WTC11 (cell line): ENCODE data around the gene SYTL1. TPM values are rescaled to one million over a fixed set of nuclear protein-coding genes. Genes with fewer than 3 reads are reported as not detected.

Experiments used
- ATAC-seq: fragments of 200-7000 bp; cut with Tn5 transposase; 2 replicates; pipeline ENCODE4 v1.10.0; 2021; ENCODE audit warnings: mild to moderate bottlenecking, moderate library complexity
- CTCF ChIA-PET: fragments of 300-600 bp; sonication (Branson Sonifier 250); formaldehyde crosslinking; loops from one replicate; lab custom pipeline; 2021; ENCODE audit warnings: antibody characterized with exemption; lab: Charles Lee
- POLR2A ChIA-PET: fragments of 350-600 bp; sonication (Branson Sonifier 250); formaldehyde crosslinking; loops from one replicate; lab custom pipeline; 2021; ENCODE audit warnings: antibody characterized with exemption; lab: Charles Lee
- DNase-seq: peaks from one replicate; pipeline ENCODE4 v3.0.0; 2021; ENCODE audit warnings: low spot score
- H3K27ac Mint-ChIP-seq: 2 replicates; pipeline ENCODE4 v1.8.0; 2021; ENCODE audit warnings: mixed read lengths
- H3K27me3 Mint-ChIP-seq: 2 replicates; pipeline ENCODE4 v1.8.0; 2021; ENCODE audit warnings: low read depth, mild to moderate bottlenecking, moderate library complexity, mixed read lengths
- H3K36me3 Mint-ChIP-seq: 2 replicates; pipeline ENCODE4 v1.8.0; 2021; ENCODE audit warnings: mixed read lengths
- H3K4me1 Mint-ChIP-seq: 2 replicates; pipeline ENCODE4 v1.8.0; 2022; ENCODE audit warnings: mixed read lengths
- H3K4me3 Mint-ChIP-seq: 2 replicates; pipeline ENCODE4 v1.8.0; 2021; ENCODE audit warnings: mild to moderate bottlenecking, moderate library complexity, mixed read lengths
- H3K9me3 Mint-ChIP-seq: 2 replicates; pipeline ENCODE4 v1.8.0; 2021; ENCODE audit warnings: mixed read lengths
- CBFB ChIP-seq: sonication (generic); formaldehyde crosslinking; IDR thresholded peaks from 2 replicates; pipeline ENCODE4 v1.8.1; 2022; ENCODE audit warnings: mild to moderate bottlenecking, low read depth, missing genetic modification reagents
- EMX1 ChIP-seq: fragments of 250-450 bp; sonication (Bioruptor Pico); IDR thresholded peaks from 2 replicates; pipeline ENCODE4 v1.8.0; 2021; ENCODE audit warnings: mild to moderate bottlenecking
- GABPB1 ChIP-seq: sonication (generic); formaldehyde crosslinking; IDR thresholded peaks from 2 replicates; pipeline ENCODE4 v1.8.1; 2023; ENCODE audit warnings: mild to moderate bottlenecking, missing genetic modification reagents
- JAZF1 ChIP-seq: fragments of 250-450 bp; sonication (Bioruptor Pico); IDR thresholded peaks from 2 replicates; pipeline ENCODE4 v1.9.0; 2021; ENCODE audit warnings: moderate library complexity, mild to moderate bottlenecking, inconsistent platforms
- RORB ChIP-seq: fragments of 250-450 bp; sonication (Bioruptor Pico); IDR thresholded peaks from 2 replicates; pipeline ENCODE4 v1.9.0; 2021; ENCODE audit warnings: mild to moderate bottlenecking
- TEAD1 ChIP-seq: sonication (generic); formaldehyde crosslinking; IDR thresholded peaks from 2 replicates; pipeline ENCODE4 v1.8.0; 2022; ENCODE audit warnings: mild to moderate bottlenecking, missing genetic modification reagents
- TP53 ChIP-seq: sonication (generic); formaldehyde crosslinking; IDR thresholded peaks from 2 replicates; pipeline ENCODE4 v1.8.1; 2023; ENCODE audit warnings: mild to moderate bottlenecking, missing genetic modification reagents
- ZNF121 ChIP-seq: sonication (generic); formaldehyde crosslinking; IDR thresholded peaks from 2 replicates; pipeline ENCODE4 v1.8.0; 2023; ENCODE audit warnings: missing genetic modification reagents
- total RNA-seq: library from RNA; stranded (reverse); gene quantifications from 3 replicates; pipeline ENCODE4 v1.2.3, GENCODE V29; 2021
- TF ChIP-seq, protein P1 (sequence below): fragments of 250-450 bp; sonication (Bioruptor Pico); IDR thresholded peaks from 2 replicates; pipeline ENCODE4 v1.9.0; 2021; ENCODE audit warnings: mild to moderate bottlenecking
- TF ChIP-seq, protein P2 (sequence below): fragments of 250-450 bp; sonication (Bioruptor Pico); IDR thresholded peaks from 2 replicates; pipeline ENCODE4 v1.9.0; 2021; ENCODE audit warnings: moderate library complexity, mild to moderate bottlenecking, inconsistent platforms, borderline replicate concordance
- TF ChIP-seq, protein P3 (sequence below): fragments of 250-450 bp; sonication (Bioruptor Pico); IDR thresholded peaks from 2 replicates; pipeline ENCODE4 v2.1.2; 2022; ENCODE audit warnings: mild to moderate bottlenecking, moderate library complexity
- TF ChIP-seq, protein P4 (sequence below): sonication (generic); formaldehyde crosslinking; IDR thresholded peaks from 2 replicates; pipeline ENCODE4 v1.8.1; 2022; ENCODE audit warnings: low read depth, mild to moderate bottlenecking, moderate library complexity, missing genetic modification reagents, borderline replicate concordance
- TF ChIP-seq, protein P5 (sequence below): sonication (generic); formaldehyde crosslinking; IDR thresholded peaks from 2 replicates; pipeline ENCODE4 v1.8.1; 2023; ENCODE audit warnings: mild to moderate bottlenecking, missing genetic modification reagents, borderline replicate concordance
- TF ChIP-seq, protein P6 (sequence below): fragments of 250-450 bp; sonication (Bioruptor Pico); conservative IDR thresholded peaks from 2 replicates; pipeline ENCODE4 v1.9.0; 2021; ENCODE audit warnings: mild to moderate bottlenecking

The SYTL1 gene
- total RNA-seq, 1 experiment from 2014 or later: 18.0 TPM

DNA sequence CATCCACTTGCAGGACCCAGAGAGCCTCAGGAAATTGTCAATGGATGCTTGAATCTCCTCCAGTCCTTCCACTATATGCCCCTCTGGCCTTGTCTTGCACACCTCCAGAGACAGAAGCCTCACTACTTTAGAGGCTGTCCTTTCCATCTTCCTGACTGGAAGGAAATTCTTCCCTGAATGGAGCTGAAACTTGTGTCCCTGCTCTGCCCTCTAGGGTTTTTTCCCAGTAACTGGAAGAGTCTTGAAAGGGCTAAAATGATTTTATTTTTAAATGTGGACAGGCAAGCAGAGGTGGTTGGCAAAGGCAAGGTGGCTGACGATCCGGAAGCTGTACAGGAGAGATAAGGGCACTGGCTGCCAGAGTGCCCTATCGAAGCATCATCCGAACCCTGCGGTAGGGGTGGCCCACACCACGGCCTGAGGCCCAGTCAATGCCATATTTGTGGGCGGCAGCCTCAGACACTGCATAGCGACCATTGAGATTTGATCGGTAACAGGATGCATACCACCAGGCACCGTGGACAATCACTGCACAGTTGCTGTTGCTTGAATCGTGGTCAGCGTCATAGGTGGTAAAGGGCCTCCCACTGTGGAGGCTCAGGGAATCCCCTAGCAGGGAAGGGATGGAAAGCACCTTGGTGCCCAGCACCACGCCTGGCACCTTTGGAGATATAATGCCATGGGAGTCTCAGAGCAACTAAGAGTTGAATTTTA lies 27.2 kb downstream of the SYTL1 start:
- DNase-seq (no peak), ATAC-seq (no peak)
- Mint-ChIP-seq H3K36me3 (no peaks in the 10 kb centered on the region), H3K27me3 (peaks cover 8% of the 10 kb centered on the region), H3K4me3 (no peak overlapping the region), H3K4me1 (peaks cover 29% of the 10 kb centered on the region), H3K9me3 (no peaks in the 10 kb centered on the region), H3K27ac (no peak overlapping the region; the same call in 1 of the 2 replicates)
- ChIA-PET CTCF (interaction anchor here (0.6 to 8.7 kb wide), 14 partner anchors 9 to 404 kb away, joined by 3 to 258 read pairs (median 4); partner anchors contain the start of genes CD164L2, FAM76A and STX12), POLR2A (interaction anchor here (0.6 to 1.5 kb wide), 2 partner anchors 51 to 62 kb away, joined by 3 to 6 read pairs; no protein-coding TSS in a partner anchor)
- TF ChIP-seq, protein P1, sequence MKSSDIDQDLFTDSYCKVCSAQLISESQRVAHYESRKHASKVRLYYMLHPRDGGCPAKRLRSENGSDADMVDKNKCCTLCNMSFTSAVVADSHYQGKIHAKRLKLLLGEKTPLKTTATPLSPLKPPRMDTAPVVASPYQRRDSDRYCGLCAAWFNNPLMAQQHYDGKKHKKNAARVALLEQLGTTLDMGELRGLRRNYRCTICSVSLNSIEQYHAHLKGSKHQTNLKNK: no peak
- TF ChIP-seq RORB (CRISPR knock-in tag) (no peak), ZNF121 (no peak), EMX1 (CRISPR knock-in tag) (no peak)
- TF ChIP-seq, protein P2, sequence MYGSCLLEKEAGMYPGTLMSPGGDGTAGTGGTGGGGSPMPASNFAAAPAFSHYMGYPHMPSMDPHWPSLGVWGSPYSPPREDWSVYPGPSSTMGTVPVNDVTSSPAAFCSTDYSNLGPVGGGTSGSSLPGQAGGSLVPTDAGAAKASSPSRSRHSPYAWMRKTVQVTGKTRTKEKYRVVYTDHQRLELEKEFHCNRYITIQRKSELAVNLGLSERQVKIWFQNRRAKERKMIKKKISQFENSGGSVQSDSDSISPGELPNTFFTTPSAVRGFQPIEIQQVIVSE (CRISPR knock-in tag): no peak
- TF ChIP-seq, protein P3, sequence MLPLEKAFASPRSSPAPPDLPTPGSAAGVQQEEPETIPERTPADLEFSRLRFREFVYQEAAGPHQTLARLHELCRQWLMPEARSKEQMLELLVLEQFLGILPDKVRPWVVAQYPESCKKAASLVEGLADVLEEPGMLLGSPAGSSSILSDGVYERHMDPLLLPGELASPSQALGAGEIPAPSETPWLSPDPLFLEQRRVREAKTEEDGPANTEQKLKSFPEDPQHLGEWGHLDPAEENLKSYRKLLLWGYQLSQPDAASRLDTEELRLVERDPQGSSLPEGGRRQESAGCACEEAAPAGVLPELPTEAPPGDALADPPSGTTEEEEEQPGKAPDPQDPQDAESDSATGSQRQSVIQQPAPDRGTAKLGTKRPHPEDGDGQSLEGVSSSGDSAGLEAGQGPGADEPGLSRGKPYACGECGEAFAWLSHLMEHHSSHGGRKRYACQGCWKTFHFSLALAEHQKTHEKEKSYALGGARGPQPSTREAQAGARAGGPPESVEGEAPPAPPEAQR (CRISPR knock-in tag): no peak

DNA sequence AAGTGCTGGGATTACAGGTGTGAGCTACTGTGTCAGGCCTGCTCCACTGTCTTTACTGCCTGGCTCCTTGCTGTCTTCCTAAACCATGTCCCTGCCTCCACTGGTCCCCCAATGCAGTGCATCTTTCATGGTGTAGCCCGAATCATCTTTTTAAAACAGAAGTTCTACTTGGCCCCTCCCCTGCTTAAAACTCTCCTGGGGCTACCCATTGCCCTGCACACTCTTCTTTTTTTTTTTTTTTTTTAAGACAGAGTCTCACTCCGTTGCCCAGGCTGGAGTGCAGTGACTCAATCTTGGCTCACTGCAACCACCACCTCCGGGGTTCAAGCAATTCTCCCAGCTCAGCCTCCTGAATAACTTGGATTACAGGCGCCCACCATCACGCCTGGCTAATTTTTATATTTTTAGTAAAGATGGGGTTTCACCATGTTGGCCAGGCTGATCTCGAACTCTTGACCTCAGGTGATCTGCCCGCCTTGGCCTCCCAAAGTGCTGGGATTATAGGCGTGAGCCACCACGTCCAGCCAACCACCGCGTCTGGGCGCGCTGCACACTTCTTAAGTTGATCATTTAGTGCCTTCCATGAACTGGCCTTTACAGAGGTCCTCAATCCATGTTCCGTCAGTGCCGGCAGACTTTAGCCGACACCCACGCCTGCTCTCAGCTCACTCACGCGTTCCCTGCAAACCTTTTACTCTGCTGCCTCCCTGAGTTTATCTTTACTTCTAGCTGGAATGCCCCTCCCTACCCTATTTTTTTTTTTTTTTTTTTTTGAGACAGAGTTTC lies 30.4 kb downstream of the SYTL1 start:
- DNase-seq: no peak
- POLR2A ChIA-PET: no interaction called here

DNA sequence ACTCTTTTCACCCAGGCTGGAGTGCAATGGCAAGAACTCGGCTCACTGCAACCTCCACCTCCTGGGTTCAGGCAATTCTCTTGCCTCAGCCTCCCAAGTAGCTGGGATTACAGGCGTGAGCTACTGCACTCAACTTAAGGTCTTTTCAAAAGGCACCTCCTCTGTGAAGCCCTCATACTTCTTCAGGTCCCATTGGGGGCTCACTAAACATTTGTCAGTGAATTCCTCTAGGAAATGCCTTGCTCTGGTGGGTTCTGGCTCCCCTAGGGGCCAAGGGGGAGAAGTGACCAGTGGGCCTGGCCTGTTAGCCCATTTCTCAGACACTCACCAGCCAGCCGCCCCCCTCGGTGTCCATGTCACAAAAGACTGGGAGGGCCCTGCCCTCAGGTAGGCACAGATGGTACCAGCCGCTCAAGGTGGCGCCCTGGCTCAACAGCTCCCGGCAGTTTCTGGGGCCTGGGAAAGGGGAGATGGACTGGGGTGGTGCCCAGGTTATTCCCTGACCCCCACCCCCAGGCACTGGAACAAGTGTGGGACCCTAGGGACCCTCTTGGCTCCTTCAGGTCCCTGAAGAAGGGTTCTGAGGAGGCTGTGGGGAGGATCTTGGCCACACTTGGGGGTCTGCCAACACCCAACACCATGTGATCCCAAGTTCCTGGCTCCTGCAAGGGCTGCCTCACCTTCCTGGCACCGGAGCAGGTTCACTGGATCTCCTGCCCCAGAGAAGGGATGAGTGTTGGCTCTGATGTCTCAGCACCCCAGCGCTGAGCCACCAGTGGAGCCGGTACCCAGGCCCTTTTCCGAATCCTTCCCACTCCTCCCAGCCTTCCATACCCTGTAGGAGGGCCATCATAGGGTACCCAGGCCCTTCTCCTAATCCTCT lies 31.2 kb downstream of the SYTL1 start:
- H3K36me3 Mint-ChIP-seq: no peaks in the 10 kb centered on the region
- no peaks in the 10 kb centered on the region for H3K9me3 Mint-ChIP-seq
- CTCF ChIA-PET: interaction anchor here (0.6 to 8.7 kb wide), 19 partner anchors 10 to 501 kb away, joined by 3 to 258 read pairs (median 4); partner anchors contain the start of genes CD164L2 and SYTL1
- ATAC-seq: peak; percentile 90
- peaks cover 9% of the 10 kb centered on the region for H3K4me1 Mint-ChIP-seq
- POLR2A ChIA-PET: no interaction called here
- H3K27ac Mint-ChIP-seq: no peak overlapping the region
- no peak overlapping the region for H3K4me3 Mint-ChIP-seq
- H3K27me3 Mint-ChIP-seq: peaks cover 3% of the 10 kb centered on the region; the same call in 1 of the 2 replicates
- DNase-seq: peak; percentile 63
- TF ChIP-seq GABPB1 (CRISPR knock-in tag) (no peak), TEAD1 (CRISPR knock-in tag) (no peak), CBFB (no peak), TP53 (CRISPR knock-in tag) (no peak), JAZF1 (CRISPR knock-in tag) (no peak)
- TF ChIP-seq, protein P4, sequence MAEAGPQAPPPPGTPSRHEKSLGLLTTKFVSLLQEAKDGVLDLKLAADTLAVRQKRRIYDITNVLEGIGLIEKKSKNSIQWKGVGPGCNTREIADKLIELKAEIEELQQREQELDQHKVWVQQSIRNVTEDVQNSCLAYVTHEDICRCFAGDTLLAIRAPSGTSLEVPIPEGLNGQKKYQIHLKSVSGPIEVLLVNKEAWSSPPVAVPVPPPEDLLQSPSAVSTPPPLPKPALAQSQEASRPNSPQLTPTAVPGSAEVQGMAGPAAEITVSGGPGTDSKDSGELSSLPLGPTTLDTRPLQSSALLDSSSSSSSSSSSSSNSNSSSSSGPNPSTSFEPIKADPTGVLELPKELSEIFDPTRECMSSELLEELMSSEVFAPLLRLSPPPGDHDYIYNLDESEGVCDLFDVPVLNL (CRISPR knock-in tag): no peak
- TF ChIP-seq, protein P5, sequence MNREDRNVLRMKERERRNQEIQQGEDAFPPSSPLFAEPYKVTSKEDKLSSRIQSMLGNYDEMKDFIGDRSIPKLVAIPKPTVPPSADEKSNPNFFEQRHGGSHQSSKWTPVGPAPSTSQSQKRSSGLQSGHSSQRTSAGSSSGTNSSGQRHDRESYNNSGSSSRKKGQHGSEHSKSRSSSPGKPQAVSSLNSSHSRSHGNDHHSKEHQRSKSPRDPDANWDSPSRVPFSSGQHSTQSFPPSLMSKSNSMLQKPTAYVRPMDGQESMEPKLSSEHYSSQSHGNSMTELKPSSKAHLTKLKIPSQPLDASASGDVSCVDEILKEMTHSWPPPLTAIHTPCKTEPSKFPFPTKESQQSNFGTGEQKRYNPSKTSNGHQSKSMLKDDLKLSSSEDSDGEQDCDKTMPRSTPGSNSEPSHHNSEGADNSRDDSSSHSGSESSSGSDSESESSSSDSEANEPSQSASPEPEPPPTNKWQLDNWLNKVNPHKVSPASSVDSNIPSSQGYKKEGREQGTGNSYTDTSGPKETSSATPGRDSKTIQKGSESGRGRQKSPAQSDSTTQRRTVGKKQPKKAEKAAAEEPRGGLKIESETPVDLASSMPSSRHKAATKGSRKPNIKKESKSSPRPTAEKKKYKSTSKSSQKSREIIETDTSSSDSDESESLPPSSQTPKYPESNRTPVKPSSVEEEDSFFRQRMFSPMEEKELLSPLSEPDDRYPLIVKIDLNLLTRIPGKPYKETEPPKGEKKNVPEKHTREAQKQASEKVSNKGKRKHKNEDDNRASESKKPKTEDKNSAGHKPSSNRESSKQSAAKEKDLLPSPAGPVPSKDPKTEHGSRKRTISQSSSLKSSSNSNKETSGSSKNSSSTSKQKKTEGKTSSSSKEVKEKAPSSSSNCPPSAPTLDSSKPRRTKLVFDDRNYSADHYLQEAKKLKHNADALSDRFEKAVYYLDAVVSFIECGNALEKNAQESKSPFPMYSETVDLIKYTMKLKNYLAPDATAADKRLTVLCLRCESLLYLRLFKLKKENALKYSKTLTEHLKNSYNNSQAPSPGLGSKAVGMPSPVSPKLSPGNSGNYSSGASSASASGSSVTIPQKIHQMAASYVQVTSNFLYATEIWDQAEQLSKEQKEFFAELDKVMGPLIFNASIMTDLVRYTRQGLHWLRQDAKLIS (CRISPR knock-in tag): no peak
- TF ChIP-seq, protein P6, sequence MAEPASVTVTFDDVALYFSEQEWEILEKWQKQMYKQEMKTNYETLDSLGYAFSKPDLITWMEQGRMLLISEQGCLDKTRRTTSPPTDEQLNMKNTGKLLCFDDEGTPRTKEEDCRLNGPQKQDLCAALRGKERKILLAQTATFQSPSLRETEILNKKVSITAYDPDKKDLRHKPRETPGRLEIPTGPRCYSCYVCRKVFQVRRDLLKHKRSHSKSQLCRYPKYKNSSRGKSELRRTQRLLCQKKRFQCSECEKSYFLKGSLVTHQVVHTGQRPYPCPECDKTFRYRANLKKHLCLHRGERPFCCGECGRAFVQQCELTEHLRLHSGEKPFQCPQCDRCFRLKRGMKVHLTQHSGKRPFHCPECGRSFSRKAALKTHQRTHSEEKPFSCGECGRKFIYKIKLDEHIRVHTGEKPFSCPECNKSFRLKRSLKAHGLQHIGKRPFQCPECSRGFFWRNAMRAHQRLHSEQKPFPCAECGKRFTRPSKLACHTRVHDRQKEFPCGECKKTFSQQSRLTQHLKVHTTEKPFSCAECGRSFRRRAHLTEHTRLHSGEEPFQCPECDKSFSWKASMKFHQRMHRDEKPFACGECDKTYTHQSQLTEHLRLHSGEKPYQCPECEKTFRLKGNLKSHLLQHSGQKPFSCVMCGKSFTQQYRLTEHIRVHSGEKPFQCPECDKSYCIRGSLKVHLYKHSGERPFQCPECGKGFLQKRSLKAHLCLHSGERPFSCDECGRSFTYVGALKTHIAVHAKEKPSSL (CRISPR knock-in tag): no peak

More for the DNA sequence above, 30.4 kb downstream of the SYTL1 start:
- ATAC-seq: no peak
- no peak overlapping the region; the same call in 1 of the 2 replicates for H3K27ac Mint-ChIP-seq
- TF ChIP-seq, protein P1: no peak
- peaks cover 14% of the 10 kb centered on the region for H3K4me1 Mint-ChIP-seq
- H3K27me3 Mint-ChIP-seq: peaks cover 8% of the 10 kb centered on the region; the same call in 1 of the 2 replicates
- no peak overlapping the region for H3K4me3 Mint-ChIP-seq
- no peaks in the 10 kb centered on the region for H3K9me3 Mint-ChIP-seq
- H3K36me3 Mint-ChIP-seq: no peaks in the 10 kb centered on the region
- CTCF ChIA-PET: interaction anchor here (0.6 to 8.7 kb wide), 19 partner anchors 10 to 502 kb away, joined by 3 to 258 read pairs (median 4); partner anchors contain the start of genes CD164L2 and SYTL1
